KMS-11 (cell line): Measurements from ENCODE around the gene PPA2.

Experiments
- H2AFZ ChIP-seq: fragments of 200-600 bp; sonication (generic); 2 replicates; pipeline ENCODE4 v1.6.1; 2016; ENCODE audit warnings: antibody characterized with exemption, mixed run types, low read depth
- H3K27ac ChIP-seq: fragments of 200-600 bp; sonication (generic); 2 replicates; pipeline ENCODE4 v1.6.1; 2016; ENCODE audit warnings: mild to moderate bottlenecking, mixed run types
- H3K27me3 ChIP-seq: fragments of 200-600 bp; sonication (generic); 2 replicates; pipeline ENCODE4 v1.6.1; 2017; ENCODE audit warnings: mild to moderate bottlenecking, low read depth, mixed run types, moderate library complexity; ENCODE audit not compliant: insufficient read depth
- H3K36me3 ChIP-seq: fragments of 200-600 bp; sonication (generic); 2 replicates; pipeline ENCODE4 v1.6.1; 2017; ENCODE audit warnings: mild to moderate bottlenecking, mixed run types; ENCODE audit not compliant: insufficient read depth
- H3K4me1 ChIP-seq: fragments of 200-600 bp; sonication (generic); 2 replicates; pipeline ENCODE4 v1.6.1; 2016; ENCODE audit warnings: mild to moderate bottlenecking, low read depth, mixed run types; ENCODE audit not compliant: poor library complexity, severe bottlenecking
- H3K4me2 ChIP-seq: fragments of 200-600 bp; sonication (generic); 2 replicates; pipeline ENCODE4 v1.7.0; 2016; ENCODE audit warnings: mild to moderate bottlenecking, mixed run types
- H3K4me3 ChIP-seq: fragments of 200-600 bp; sonication (generic); IDR thresholded peaks from 2 replicates; pipeline ENCODE4 v1.6.1; 2017; ENCODE audit warnings: low read depth, low read length, mixed read lengths; ENCODE audit not compliant: insufficient read depth
- H3K79me2 ChIP-seq: fragments of 200-600 bp; sonication (generic); 2 replicates; pipeline ENCODE4 v1.6.1; 2016; ENCODE audit warnings: low read depth, mixed run types; ENCODE audit not compliant: insufficient read depth
- H3K9ac ChIP-seq: fragments of 200-600 bp; sonication (generic); 2 replicates; pipeline ENCODE4 v1.6.1; 2016; ENCODE audit warnings: mild to moderate bottlenecking, mixed run types
- H4K20me1 ChIP-seq: fragments of 200-600 bp; sonication (generic); 2 replicates; pipeline ENCODE4 v1.6.1; 2016; ENCODE audit warnings: mild to moderate bottlenecking, mixed run types; ENCODE audit not compliant: insufficient read depth
- CTCF ChIP-seq: fragments of 200-600 bp; sonication (generic); conservative IDR thresholded peaks from 2 replicates; pipeline ENCODE4 v1.6.1; 2017; ENCODE audit warnings: low read depth, mild to moderate bottlenecking, antibody characterized with exemption, low read length, moderate library complexity, mixed read lengths

The PPA2 gene

GRCh38 chr4:105392858-105393257 lies 81.0 kb downstream of the PPA2 start:
- Histone ChIP-seq H3K27ac (no peak overlapping the region), H2AFZ (no peak overlapping the region), H3K4me2 (no peak overlapping the region), H3K4me1 (no peaks in the 10 kb centered on the region), H3K9ac (no peak overlapping the region), H4K20me1 (no peaks in the 10 kb centered on the region), H3K4me3 (no peak overlapping the region), H3K27me3 (no peaks in the 10 kb centered on the region), H3K79me2 (no peaks in the 10 kb centered on the region), H3K36me3 (no peaks in the 10 kb centered on the region)
- no peak for TF ChIP-seq CTCF

GRCh38 chr4:105389167-105389566 lies 84.7 kb downstream of the PPA2 start:
- no peaks in the 10 kb centered on the region for H3K79me2 ChIP-seq
- H3K27me3 ChIP-seq = no peaks in the 10 kb centered on the region
- no peaks in the 10 kb centered on the region for H4K20me1 ChIP-seq
- no peak overlapping the region for H3K4me2 ChIP-seq
- no peak for TF ChIP-seq CTCF
- no peaks in the 10 kb centered on the region for H3K4me1 ChIP-seq
- H3K36me3 ChIP-seq = no peaks in the 10 kb centered on the region
- H3K27ac ChIP-seq = no peak overlapping the region
- no peak overlapping the region for H3K4me3 ChIP-seq
- H2AFZ ChIP-seq = no peak overlapping the region
- no peak overlapping the region for H3K9ac ChIP-seq

- TF ChIP-seq CTCF = no peak
- H3K4me2 ChIP-seq = no peak overlapping the region
- H2AFZ ChIP-seq = no peak overlapping the region
- no peak overlapping the region for H3K27ac ChIP-seq
- no peaks in the 10 kb centered on the region for H4K20me1 ChIP-seq
- no peaks in the 10 kb centered on the region for H3K4me1 ChIP-seq
- H3K4me3 ChIP-seq = no peak overlapping the region
- H3K79me2 ChIP-seq = no peaks in the 10 kb centered on the region
- H3K27me3 ChIP-seq = no peaks in the 10 kb centered on the region
- no peaks in the 10 kb centered on the region for H3K36me3 ChIP-seq
- H3K9ac ChIP-seq = no peak overlapping the region
Measured at GRCh38 chr4:105387466-105387865, 86.4 kb downstream of the PPA2 start.

GRCh38 chr4:105386012-105386411 lies 87.8 kb downstream of the PPA2 start:
- Histone ChIP-seq H3K4me1 (no peaks in the 10 kb centered on the region), H3K36me3 (no peaks in the 10 kb centered on the region), H3K79me2 (no peaks in the 10 kb centered on the region), H4K20me1 (no peaks in the 10 kb centered on the region), H2AFZ (no peak overlapping the region), H3K27me3 (no peaks in the 10 kb centered on the region), H3K9ac (no peak overlapping the region), H3K4me2 (no peak overlapping the region), H3K4me3 (no peak overlapping the region), H3K27ac (no peak overlapping the region)
- TF ChIP-seq CTCF = no peak
